Naive thymus-derived CD4-positive, alpha-beta T cell (primary cell): ENCODE results near the gene CHD2. TPM values are rescaled to one million over a fixed set of nuclear protein-coding genes. Genes with fewer than 3 reads are reported as not detected.

Source experiments
- ATAC-seq: fragments of 150-1000 bp; cut with Tn5 transposase; 2 replicates; pipeline ENCODE4 v1.10.0; 2021; ENCODE audit warnings: mild to moderate bottlenecking, moderate library complexity
- CTCF ChIA-PET: fragments of 350-600 bp; sonication (Branson Sonifier 250); formaldehyde crosslinking; loops from one replicate; lab custom pipeline; 2021; ENCODE audit warnings: antibody characterized with exemption; lab: Charles Lee
- POLR2A ChIA-PET: fragments of 350-600 bp; sonication (Branson Sonifier 250); formaldehyde crosslinking; loops from one replicate; lab custom pipeline; 2021; ENCODE audit warnings: antibody characterized with exemption, inconsistent platforms; lab: Charles Lee
- DNase-seq, 9 donors: peaks; one replicate each; pipeline versions ENCODE4 v3.0.0 to v3.0.0-alpha.2; 2020 to 2022; ENCODE audit warnings: mixed read lengths in 1 of 9
- H3K27ac ChIP-seq: one replicate; pipeline ENCODE4 v1.7.0; 2013; ENCODE audit warnings: mild to moderate bottlenecking, low read depth, low read length, moderate library complexity
- H3K27me3 ChIP-seq, 2 donors: one replicate each; pipeline ENCODE4 v1.7.0; 2013; ENCODE audit warnings: low read length in 2 of 2, mild to moderate bottlenecking in 2 of 2, moderate library complexity in 2 of 2; ENCODE audit not compliant: control insufficient read depth in 2 of 2, insufficient read depth in 2 of 2
- H3K36me3 ChIP-seq, 3 experiments: 1 replicate in 2 of 3; 2 replicates in 1 of 3; pipeline ENCODE4 v1.7.0; 2013; ENCODE audit warnings: low read length in 3 of 3, mild to moderate bottlenecking in 3 of 3, moderate library complexity in 1 of 3; ENCODE audit not compliant: insufficient read depth in 3 of 3, control insufficient read depth in 2 of 3
- H3K4me1 ChIP-seq, 2 donors: one replicate each; pipeline ENCODE4 v1.7.0; 2013; ENCODE audit warnings: low read length in 2 of 2, mild to moderate bottlenecking in 2 of 2, moderate library complexity in 1 of 2; ENCODE audit not compliant: control insufficient read depth in 2 of 2, insufficient read depth in 2 of 2
- H3K4me3 ChIP-seq: 2 replicates; pipeline ENCODE4 v1.7.0; 2013; ENCODE audit warnings: mild to moderate bottlenecking, low read length
- H3K9me3 ChIP-seq, 3 experiments: 1 replicate in 2 of 3; 2 replicates in 1 of 3; pipeline ENCODE4 v1.7.0; 2013; ENCODE audit warnings: low read length in 3 of 3; ENCODE audit not compliant: control insufficient read depth in 2 of 3
- H3K27ac Mint-ChIP-seq, 9 donors: one replicate each; pipeline ENCODE4 v1.8.0; 2020 to 2022; ENCODE audit warnings: mixed read lengths in 9 of 9, mild to moderate bottlenecking in 8 of 9, moderate library complexity in 5 of 9, inconsistent platforms in 2 of 9
- H3K27me3 Mint-ChIP-seq, 5 donors: one replicate each; pipeline ENCODE4 v1.8.0; 2021 to 2022; ENCODE audit warnings: mixed read lengths in 5 of 5, mild to moderate bottlenecking in 1 of 5
- H3K36me3 Mint-ChIP-seq, 5 donors: one replicate each; pipeline ENCODE4 v1.8.0; 2020 to 2022; ENCODE audit warnings: mixed read lengths in 5 of 5, mild to moderate bottlenecking in 3 of 5, inconsistent platforms in 1 of 5
- H3K4me1 Mint-ChIP-seq, 7 donors: one replicate each; pipeline ENCODE4 v1.8.0; 2020 to 2022; ENCODE audit warnings: mixed read lengths in 7 of 7, mild to moderate bottlenecking in 3 of 7, inconsistent platforms in 1 of 7
- H3K4me3 Mint-ChIP-seq, 10 donors: one replicate each; pipeline ENCODE4 v1.8.0; 2020 to 2022; ENCODE audit warnings: mild to moderate bottlenecking in 10 of 10, mixed read lengths in 10 of 10, moderate library complexity in 6 of 10, inconsistent platforms in 2 of 10
- H3K9me3 Mint-ChIP-seq, 11 donors: one replicate each; pipeline ENCODE4 v1.8.0; 2020 to 2022; ENCODE audit warnings: mixed read lengths in 11 of 11, mild to moderate bottlenecking in 4 of 11, inconsistent platforms in 1 of 11, moderate library complexity in 1 of 11
- intact Hi-C, 2 donors: fragments of 100-400 bp; cut with micrococcal nuclease; formaldehyde crosslinking; loops; one replicate each; pipeline ENCODE4 v1.15.1; 2023
- polyA plus RNA-seq, 2 donors: library from polyadenylated mRNA; unstranded; fragments of 300-500 nt; fragmentation: Illumina TruSeq; gene quantifications; one replicate each; pipeline ENCODE4 v1.2.3, GENCODE V29; 2021
- total RNA-seq, 6 experiments: library from RNA in 5 of 6; stranded (reverse) in 5 of 6; gene quantifications; 1 replicate in 5 of 6; 2 replicates in 1 of 6; pipeline ENCODE4 v1.2.3 and lab custom pipeline; 2021 to 2026

The CHD2 gene
- total and polyA plus RNA-seq, 7 experiments from 2014 or later, result 70.0 to 492 (median 371) TPM

- Histone ChIP-seq H3K27me3 (no peaks in the 10 kb centered on the region), H3K9me3 (no peaks in the 10 kb centered on the region), H3K4me1 (peaks cover 51 to 52% of the 10 kb centered on the region in 2 donors), H3K27ac (peak overlapping the region; percentile 100), H3K4me3 (peak overlapping the region; percentile 78), H3K36me3 (peaks cover 13 to 28% (median 20%) of the 10 kb centered on the region in 3 experiments)
- ChIA-PET CTCF (interaction anchor here (0.7 to 5.8 kb wide), 8 partner anchors 11 to 75 kb away, joined by 3 to 44 read pairs (median 3); partner anchors contain the start of gene CHD2), POLR2A (interaction anchor here (1.8 to 20.7 kb wide), 12 partner anchors 11 to 86 kb away, joined by 4 to 762 read pairs (median 232); partner anchors contain the start of gene CHD2)
- peak overlapping the region; percentile 81 to 100 (median 92) for H3K4me3 Mint-ChIP-seq
- H3K9me3 Mint-ChIP-seq, result peaks cover 0 to 10% (median 0%) of the 10 kb centered on the region in 11 donors
- peaks cover 7 to 43% (median 38%) of the 10 kb centered on the region in 5 donors for H3K36me3 Mint-ChIP-seq
- H3K27me3 Mint-ChIP-seq, result peaks cover 0 to 2% (median 0%) of the 10 kb centered on the region in 5 donors
- no peak for DNase-seq
- intact Hi-C loops, result no loop called here
- peak overlapping the region; percentile 93 to 99 (median 96) for H3K27ac Mint-ChIP-seq
- peaks cover 40 to 71% (median 56%) of the 10 kb centered on the region in 7 donors for H3K4me1 Mint-ChIP-seq
- no peak for ATAC-seq
Measured at GRCh38 chr15:92883876-92884435, 16.2 kb upstream of the CHD2 start.

GRCh38 chr15:92884436-92885223, 15.5 kb upstream of the CHD2 start:
- DNase-seq (no peak), ATAC-seq (no peak)
- peak overlapping the region; percentile 78 for H3K4me3 ChIP-seq
- H3K9me3 Mint-ChIP-seq, result peaks cover 0 to 10% (median 0%) of the 10 kb centered on the region in 11 donors
- peaks cover 7 to 46% (median 41%) of the 10 kb centered on the region in 5 donors for H3K36me3 Mint-ChIP-seq
- peak overlapping the region; percentile 93 to 99 (median 96) for H3K27ac Mint-ChIP-seq
- intact Hi-C loops, result loop anchor here in 1 of 2 donors (1.0 kb wide), 1 partner anchor 16 kb away; the partner anchor contains the start of gene CHD2
- H3K27me3 ChIP-seq, result no peaks in the 10 kb centered on the region
- ChIA-PET CTCF (interaction anchor here (0.6 to 4.7 kb wide), 10 partner anchors 10 to 88 kb away, joined by 3 to 44 read pairs (median 4); partner anchors contain the start of gene CHD2), POLR2A (interaction anchor here (1.0 to 20.7 kb wide), 11 partner anchors 10 to 87 kb away, joined by 3 to 762 read pairs (median 247); partner anchors contain the start of gene CHD2)
- H3K4me1 Mint-ChIP-seq, result peaks cover 43 to 71% (median 54%) of the 10 kb centered on the region in 7 donors
- no peaks in the 10 kb centered on the region for H3K9me3 ChIP-seq
- H3K4me3 Mint-ChIP-seq, result peak overlapping the region; percentile 81 to 100 (median 92)
- peaks cover 50 to 53% of the 10 kb centered on the region in 2 donors for H3K4me1 ChIP-seq
- H3K27me3 Mint-ChIP-seq, result peaks cover 0 to 2% (median 0%) of the 10 kb centered on the region in 5 donors
- H3K36me3 ChIP-seq, result peaks cover 13 to 30% (median 23%) of the 10 kb centered on the region in 3 experiments
- H3K27ac ChIP-seq, result peak overlapping the region; percentile 100

- Mint-ChIP-seq H3K4me1 (peaks cover 41 to 71% (median 54%) of the 10 kb centered on the region in 7 donors), H3K4me3 (peak overlapping the region; percentile 81 to 100 (median 92)), H3K27me3 (peaks cover 0 to 2% (median 0%) of the 10 kb centered on the region in 5 donors), H3K27ac (peak overlapping the region; percentile 93 to 99 (median 96)), H3K9me3 (peaks cover 0 to 11% (median 0%) of the 10 kb centered on the region in 11 donors), H3K36me3 (peaks cover 11 to 51% (median 46%) of the 10 kb centered on the region in 5 donors)
- ATAC-seq (no peak), DNase-seq (no peak)
- POLR2A ChIA-PET, result interaction anchor here (1.0 to 20.7 kb wide), 9 partner anchors 9 to 88 kb away, joined by 3 to 762 read pairs (median 362); partner anchors contain the start of gene CHD2
- peaks cover 13 to 36% (median 26%) of the 10 kb centered on the region in 3 experiments for H3K36me3 ChIP-seq
- intact Hi-C loops, result loop anchor here in 1 of 2 donors (1.0 kb wide), 1 partner anchor 15 kb away; the partner anchor contains the start of gene CHD2
- H3K9me3 ChIP-seq, result no peaks in the 10 kb centered on the region
- H3K4me1 ChIP-seq, result peaks cover 50% of the 10 kb centered on the region in 2 donors
- H3K27ac ChIP-seq, result peak overlapping the region; percentile 100
- H3K27me3 ChIP-seq, result no peaks in the 10 kb centered on the region
- H3K4me3 ChIP-seq, result peak overlapping the region; percentile 78
- CTCF ChIA-PET, result interaction anchor here (0.6 to 4.7 kb wide), 10 partner anchors 10 to 89 kb away, joined by 3 to 44 read pairs (median 4); partner anchors contain the start of gene CHD2
Measured at GRCh38 chr15:92885224-92886041, 14.7 kb upstream of the CHD2 start.

GRCh38 chr15:92886042-92886537, 14.0 kb upstream of the CHD2 start:
- H3K27me3 Mint-ChIP-seq, result peaks cover 0 to 2% (median 0%) of the 10 kb centered on the region in 5 donors
- Histone ChIP-seq H3K4me3 (peak overlapping the region; percentile 78), H3K9me3 (no peaks in the 10 kb centered on the region), H3K4me1 (peaks cover 48 to 50% of the 10 kb centered on the region in 2 donors), H3K36me3 (peaks cover 13 to 39% (median 30%) of the 10 kb centered on the region in 3 experiments), H3K27me3 (no peaks in the 10 kb centered on the region), H3K27ac (peak overlapping the region; percentile 100)
- ChIA-PET POLR2A (interaction anchor here (1.2 to 20.7 kb wide), 12 partner anchors 8 to 76 kb away, joined by 3 to 762 read pairs (median 232); partner anchors contain the start of gene CHD2), CTCF (interaction anchor here (0.7 to 4.7 kb wide), 4 partner anchors 14 to 78 kb away, joined by 3 to 44 read pairs (median 4); partner anchors contain the start of gene CHD2)
- ATAC-seq (no peak), DNase-seq (peak in 1 of 9 donors; percentile 19)
- H3K4me1 Mint-ChIP-seq, result peaks cover 43 to 71% (median 54%) of the 10 kb centered on the region in 7 donors
- peak overlapping the region; percentile 78 to 99 (median 95) for H3K27ac Mint-ChIP-seq
- peaks cover 0 to 11% (median 0%) of the 10 kb centered on the region in 11 donors for H3K9me3 Mint-ChIP-seq
- intact Hi-C loops, result no loop called here
- H3K36me3 Mint-ChIP-seq, result peaks cover 11 to 58% (median 51%) of the 10 kb centered on the region in 5 donors
- peak overlapping the region; percentile 63 to 100 (median 90) for H3K4me3 Mint-ChIP-seq

GRCh38 chr15:92886815-92887214, 13.3 kb upstream of the CHD2 start:
- Mint-ChIP-seq H3K4me3 (peak overlapping the region; percentile 63 to 100 (median 90)), H3K27ac (peak overlapping the region; percentile 76 to 99 (median 90)), H3K36me3 (peaks cover 11 to 61% (median 55%) of the 10 kb centered on the region in 5 donors), H3K4me1 (peaks cover 44 to 71% (median 54%) of the 10 kb centered on the region in 7 donors), H3K9me3 (peaks cover 0 to 11% (median 0%) of the 10 kb centered on the region in 11 donors), H3K27me3 (peaks cover 0 to 2% (median 0%) of the 10 kb centered on the region in 5 donors)
- Histone ChIP-seq H3K4me1 (peaks cover 47 to 48% of the 10 kb centered on the region in 2 donors), H3K27me3 (no peaks in the 10 kb centered on the region), H3K36me3 (peaks cover 13 to 39% (median 32%) of the 10 kb centered on the region in 3 experiments), H3K4me3 (peak overlapping the region; percentile 78), H3K9me3 (no peaks in the 10 kb centered on the region), H3K27ac (peak overlapping the region; percentile 100)
- ChIA-PET CTCF (interaction anchor here (0.8 to 1.0 kb wide), 2 partner anchors 13 to 78 kb away, joined by 3 to 4 read pairs; partner anchors contain the start of gene CHD2), POLR2A (interaction anchor here (1.2 to 20.7 kb wide), 12 partner anchors 8 to 77 kb away, joined by 3 to 762 read pairs (median 25); partner anchors contain the start of gene CHD2)
- ATAC-seq (no peak), DNase-seq (peak in 1 of 9 donors; percentile 0)
- intact Hi-C loops, result no loop called here
